ENCODE data around the gene TRAIP. TPM values are rescaled to one million over a fixed set of nuclear protein-coding genes. Genes with fewer than 3 reads are reported as not detected.

The TRAIP gene
- polyA plus RNA-seq, 4 donors: 7.6 to 11.8 (median 10.9) TPM

DNA sequence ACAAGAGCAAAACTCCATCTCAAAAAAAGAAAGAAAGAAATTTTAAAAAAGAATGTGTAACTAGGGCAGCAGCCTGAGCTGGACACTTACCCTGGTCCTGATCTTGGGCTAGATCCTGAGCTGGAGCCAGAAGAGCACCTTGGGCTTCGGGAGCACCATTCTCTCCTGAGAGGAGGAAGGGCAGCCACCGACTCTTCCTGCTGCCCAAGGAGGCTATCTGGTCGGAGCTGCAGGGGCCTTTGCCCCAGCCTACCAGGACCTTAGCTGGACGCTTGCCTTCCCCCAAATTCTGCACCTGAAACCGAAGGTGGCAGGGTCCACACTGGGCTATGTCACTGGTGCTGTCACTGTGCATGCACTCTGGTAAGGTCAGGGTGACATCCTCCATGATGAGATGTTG lies 20.2 kb upstream of the TRAIP start:
- DNase-seq (ENCODE audit: low read depth in 4 of 4, low spot score in 3 of 4): no peak

- no peak for DNase-seq (ENCODE audit: low read depth in 4 of 4, low spot score in 3 of 4)
These were observed 17.3 kb upstream of the TRAIP start for GRCh38 chr3:49873623-49874022.

- DNase-seq (ENCODE audit: low read depth in 4 of 4, low spot score in 3 of 4): no peak
These were observed 16.5 kb upstream of the TRAIP start for GRCh38 chr3:49872801-49873281.

GRCh38 chr3:49871531-49872153 lies 15.3 kb upstream of the TRAIP start:
- no peak for DNase-seq (ENCODE audit: low read depth in 4 of 4, low spot score in 3 of 4)

- no peak for DNase-seq (ENCODE audit: low read depth in 4 of 4, low spot score in 3 of 4)
These were observed 13.3 kb upstream of the TRAIP start, which contains the start of gene CAMKV for GRCh38 chr3:49869525-49870126. TSS of gene CAMKV (minus strand) at chr3:49869906. CDS start at chr3:49862388, 7,518 bp downstream.

DNA sequence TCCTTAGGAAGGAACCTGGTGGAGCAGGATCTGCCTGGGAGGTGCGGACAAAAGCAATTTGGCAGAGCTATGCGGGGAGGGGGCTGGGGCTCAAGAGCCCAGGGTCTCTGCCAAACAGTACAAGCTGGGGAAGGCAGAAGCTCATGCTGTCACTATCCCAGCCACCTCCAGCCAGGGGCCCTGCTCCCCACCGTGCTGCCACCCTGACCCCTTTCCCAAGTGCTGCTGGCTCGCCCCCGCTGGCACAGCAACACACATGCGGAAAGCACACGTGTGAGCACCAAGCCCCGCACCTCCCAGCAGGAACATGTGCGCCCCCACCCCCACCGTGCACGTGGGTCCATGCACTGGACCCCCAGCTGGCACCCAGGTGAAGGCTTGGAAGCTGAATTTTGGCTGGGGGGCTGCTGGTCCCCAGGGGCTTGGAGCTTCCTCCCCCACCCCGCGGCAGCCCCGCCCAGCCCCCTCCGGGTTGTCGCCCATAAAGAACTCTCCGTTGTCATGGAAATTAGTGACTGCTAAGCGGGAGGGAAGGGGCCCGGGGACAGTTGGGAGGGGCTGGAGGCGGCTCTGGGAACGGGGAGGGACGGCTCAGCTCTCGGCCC lies 12.6 kb upstream of the TRAIP start:
- no peak for DNase-seq (ENCODE audit: low read depth in 4 of 4, low spot score in 3 of 4)

- DNase-seq (ENCODE audit: low read depth in 4 of 4, low spot score in 3 of 4): peak in 2 of 4 donors; percentile 27 to 36
These were observed 11.5 kb upstream of the TRAIP start for GRCh38 chr3:49867871-49868321.

GRCh38 chr3:49867400-49867799 lies 11.0 kb upstream of the TRAIP start:
- no peak for DNase-seq (ENCODE audit: low read depth in 4 of 4, low spot score in 3 of 4)

DNA sequence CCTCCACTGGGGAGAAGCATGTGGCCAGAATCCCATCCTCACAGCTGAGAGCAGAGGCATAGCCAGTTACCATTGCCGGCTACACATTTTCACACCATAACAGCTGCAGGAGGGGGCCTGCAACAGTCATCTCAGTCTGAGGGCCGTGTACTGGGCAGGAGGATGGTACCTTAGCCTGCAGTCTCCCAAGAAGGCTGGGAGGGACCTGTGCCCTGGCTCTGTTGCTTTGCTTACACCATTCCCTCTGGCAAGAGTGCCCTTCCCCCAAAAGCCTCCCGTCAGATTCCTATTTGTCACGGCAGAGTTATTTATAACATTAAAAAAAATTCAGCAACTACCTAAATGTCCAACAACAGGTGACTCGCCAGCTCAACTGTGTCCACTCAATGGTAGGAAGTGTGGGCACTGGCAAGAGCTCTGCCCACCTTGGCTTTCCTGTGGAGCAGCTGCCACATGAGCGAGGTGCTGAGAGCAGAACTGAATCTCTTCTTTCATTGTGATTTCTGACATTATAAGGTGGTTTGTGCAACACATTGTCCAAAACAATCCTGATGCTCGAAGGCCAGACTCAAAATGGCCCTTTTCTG lies 8.9 kb upstream of the TRAIP start:
- DNase-seq (ENCODE audit: low read depth in 4 of 4, low spot score in 3 of 4): no peak

DNA sequence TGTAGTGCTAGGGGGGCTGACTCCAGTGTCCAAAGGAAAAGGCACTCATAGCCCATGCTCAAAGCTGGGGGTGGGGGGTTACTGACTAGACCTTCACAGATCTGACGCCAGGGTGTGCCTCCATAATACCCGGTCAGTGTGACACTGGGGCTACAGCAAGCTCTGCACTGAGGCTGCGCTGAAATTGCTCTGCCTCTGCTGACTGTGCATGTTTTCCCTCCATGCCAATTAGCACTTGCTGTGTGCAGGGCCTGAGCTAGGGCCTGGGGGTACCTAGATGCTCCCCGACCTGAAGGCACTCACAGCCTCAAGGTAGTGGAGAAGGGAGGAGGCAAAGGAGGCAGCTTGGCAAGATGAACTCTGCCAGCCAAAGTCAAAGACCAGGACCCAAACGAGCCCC lies 8.1 kb upstream of the TRAIP start:
- no peak for DNase-seq (ENCODE audit: low read depth in 4 of 4, low spot score in 3 of 4)

DNA sequence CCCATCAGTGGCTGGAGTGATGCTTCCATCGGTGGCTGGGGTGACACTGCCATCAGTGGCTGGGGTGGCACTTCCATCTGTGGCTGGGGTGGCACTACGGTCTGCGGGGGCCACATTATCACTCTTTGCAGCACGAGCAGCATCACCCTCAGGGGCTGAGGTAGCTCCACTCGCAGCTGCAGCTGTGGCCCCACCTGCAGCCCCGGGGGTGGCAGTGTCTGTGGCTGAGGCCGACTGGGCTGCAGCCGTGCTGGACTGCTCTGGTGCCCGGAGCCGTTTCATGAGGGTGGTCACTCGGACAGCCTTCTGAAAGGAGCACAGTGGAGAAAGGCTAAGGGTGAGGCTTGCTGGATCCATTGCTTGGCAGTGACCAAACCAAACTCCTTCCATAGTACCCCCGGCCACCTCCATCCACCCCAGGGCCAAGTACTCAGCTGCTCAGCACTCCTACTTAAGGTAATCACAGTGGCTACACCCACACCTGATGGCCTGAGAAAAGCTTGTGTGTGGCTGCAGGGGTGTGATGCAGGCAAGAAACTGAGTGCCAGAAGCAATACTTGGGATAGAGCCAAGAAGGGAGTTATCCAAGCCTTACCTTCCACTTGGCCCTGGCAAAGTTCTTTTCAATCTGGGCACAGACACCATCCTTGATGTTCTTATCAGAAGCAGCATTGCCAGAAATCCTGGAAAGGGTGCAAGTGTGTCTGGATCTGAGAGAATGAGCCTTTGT lies 3.4 kb upstream of the TRAIP start:
- no peak for DNase-seq (ENCODE audit: low read depth in 4 of 4, low spot score in 3 of 4)

DNA sequence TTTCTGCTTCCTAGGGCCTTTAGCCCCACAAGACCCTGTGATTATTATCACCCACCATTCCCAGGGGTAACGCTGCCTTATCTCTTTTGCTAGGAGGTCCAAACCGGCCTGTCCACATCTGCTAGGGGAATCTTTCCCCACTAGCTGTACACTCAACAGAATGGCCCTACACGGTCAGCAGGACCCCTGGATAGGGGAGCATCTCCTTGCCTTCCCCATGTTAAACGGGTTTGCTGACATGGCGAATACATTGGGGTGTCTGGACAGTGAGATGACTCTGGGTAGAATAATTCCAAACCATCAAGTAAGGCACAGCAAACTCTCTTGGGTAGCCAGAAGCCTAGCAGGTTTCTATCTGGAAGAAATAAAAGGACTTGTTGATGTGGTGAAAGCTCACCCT lies 702 bp downstream of the TRAIP start:
- DNase-seq (ENCODE audit: low read depth in 4 of 4, low spot score in 3 of 4): no peak

GRCh38 chr3:49845694-49846093 lies 10.7 kb downstream of the TRAIP start:
- DNase-seq (ENCODE audit: low read depth in 4 of 4, low spot score in 3 of 4): no peak

DNA sequence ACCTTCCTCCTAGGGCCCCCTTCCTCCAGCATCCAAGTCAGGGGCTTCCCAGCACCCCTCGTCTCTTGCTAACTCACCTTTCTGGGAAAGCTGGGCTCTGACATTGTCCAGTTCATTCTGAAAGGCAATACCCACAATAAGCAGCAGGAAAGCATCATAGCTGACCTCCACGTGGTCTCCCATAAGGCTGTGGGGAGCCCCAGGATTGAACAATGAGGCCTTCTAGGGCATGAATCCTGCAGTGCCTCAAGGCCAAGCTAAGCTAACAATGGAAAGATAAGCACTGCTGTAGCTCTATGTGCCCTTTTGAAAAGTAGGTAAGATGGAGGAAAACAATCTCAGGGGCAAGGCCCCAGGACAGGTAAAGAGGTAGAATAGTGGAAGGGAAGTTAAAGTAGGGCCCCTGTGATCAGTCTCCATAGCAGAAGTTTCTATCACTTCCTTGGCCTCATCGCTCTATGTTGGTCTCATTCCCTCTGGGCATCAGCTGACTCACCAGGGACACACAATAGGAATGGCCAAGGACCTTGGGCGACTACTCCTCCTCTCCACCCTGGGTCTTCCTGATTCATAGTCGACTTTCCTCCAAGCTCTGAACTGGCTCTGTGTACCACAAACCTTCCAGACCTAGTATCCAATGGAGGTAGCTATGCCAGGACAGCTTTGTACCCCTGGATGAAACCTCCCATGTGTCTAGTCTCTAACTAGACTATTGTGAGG lies 11.7 kb downstream of the TRAIP start:
- DNase-seq (ENCODE audit: low read depth in 4 of 4, low spot score in 3 of 4): no peak

DNA sequence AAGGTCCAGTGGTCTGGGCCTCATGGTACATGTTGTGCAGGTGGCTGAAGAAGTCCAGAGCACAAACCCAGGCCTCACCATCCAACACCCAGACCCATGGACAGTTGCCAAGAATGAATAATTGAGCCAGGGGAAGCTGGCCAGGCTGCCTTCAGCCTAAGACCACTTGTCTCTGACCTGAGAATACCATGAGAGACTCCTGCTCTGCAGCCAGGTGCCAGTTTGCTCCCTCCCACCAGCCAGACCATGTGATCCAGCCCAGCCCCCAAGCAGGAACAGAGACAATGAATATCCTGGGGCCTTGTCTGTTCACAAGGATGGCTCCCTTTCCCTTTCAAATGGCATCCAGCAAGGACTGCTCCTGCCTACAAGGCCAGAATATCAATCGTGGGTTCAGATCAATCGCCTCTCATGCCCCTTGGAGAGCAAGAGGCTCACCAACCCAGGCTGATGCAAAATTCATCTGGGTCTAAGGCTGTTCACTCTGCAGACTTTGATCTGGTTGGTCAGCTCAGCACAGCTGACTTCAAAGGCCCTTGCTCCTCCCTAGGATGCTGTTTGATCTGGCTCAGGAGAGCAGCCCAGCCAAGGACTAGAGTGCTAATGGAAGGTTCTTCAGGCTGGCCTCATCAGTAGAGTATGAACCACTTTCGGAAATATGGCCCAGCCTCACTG lies 13.4 kb downstream of the TRAIP start:
- DNase-seq (ENCODE audit: low read depth in 4 of 4, low spot score in 3 of 4): no peak

DNA sequence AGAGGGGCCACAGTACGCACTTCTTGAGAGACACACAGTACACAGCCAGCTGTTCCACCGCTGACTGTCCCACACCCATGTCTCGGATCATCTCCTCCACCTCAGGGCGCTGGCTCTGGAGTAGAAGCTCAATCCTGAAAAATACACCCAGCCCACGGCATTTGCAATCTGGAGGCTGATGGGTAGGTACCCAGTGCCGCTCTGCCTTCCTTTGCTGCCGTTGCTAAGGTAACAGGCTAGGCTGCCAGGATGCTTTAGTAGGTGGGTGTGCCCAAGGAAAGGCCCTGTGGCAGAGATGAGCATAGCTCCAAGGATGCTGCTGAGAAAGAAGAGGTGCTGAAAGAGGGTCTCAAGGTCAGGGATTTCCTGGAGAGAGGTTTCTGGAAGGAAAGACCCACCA lies 14.6 kb downstream of the TRAIP start:
- DNase-seq (ENCODE audit: low read depth in 4 of 4, low spot score in 3 of 4): no peak

DNA sequence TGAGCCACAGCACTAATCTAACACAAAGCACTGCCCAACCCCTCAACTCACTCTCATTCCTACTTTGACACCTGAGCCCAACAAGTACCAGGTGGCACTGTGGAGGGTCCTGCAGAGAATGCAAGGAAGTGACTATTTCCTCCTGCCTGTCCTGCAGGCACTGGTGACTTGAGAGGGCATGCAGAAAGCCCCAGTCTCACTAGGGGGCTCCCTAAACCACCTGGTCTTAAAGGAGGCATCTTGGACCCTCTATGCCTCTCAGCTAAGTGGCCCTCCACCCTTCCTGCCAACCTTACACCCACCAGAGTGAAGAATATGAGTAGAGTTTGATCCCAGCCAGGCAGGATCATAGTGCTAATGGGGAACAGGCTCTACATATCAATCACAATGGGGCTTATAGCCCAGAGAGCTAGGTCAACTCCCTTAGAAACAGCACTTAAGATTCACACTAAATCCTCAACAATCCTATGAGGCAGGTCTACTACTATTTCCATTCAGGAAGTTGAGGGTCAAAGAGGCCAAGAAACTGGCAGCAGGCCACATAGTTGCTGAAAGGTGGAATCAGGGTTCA lies 15.2 kb downstream of the TRAIP start:
- no peak for DNase-seq (ENCODE audit: low read depth in 4 of 4, low spot score in 3 of 4)

DNA sequence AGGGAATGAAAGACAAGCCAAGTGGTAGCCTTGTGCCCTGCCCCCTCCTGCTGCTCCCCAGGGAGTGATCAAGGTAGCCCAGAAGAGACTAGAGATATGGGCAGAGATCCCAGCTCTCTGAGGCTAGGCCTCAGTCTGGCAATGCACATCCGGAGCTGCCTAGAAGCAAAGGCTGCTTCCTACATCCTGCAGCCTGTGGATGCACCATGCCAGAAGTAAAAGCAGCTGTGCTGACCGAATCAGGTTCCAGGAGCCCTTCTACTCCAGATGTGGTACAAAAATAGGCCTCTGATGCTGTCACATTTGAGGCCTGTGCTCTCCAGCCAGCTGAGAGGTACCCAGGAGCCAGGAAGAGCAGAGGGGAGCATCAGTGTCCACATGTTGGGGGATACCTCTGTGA lies 16.0 kb downstream of the TRAIP start:
- DNase-seq (ENCODE audit: low read depth in 4 of 4, low spot score in 3 of 4): no peak

DNA sequence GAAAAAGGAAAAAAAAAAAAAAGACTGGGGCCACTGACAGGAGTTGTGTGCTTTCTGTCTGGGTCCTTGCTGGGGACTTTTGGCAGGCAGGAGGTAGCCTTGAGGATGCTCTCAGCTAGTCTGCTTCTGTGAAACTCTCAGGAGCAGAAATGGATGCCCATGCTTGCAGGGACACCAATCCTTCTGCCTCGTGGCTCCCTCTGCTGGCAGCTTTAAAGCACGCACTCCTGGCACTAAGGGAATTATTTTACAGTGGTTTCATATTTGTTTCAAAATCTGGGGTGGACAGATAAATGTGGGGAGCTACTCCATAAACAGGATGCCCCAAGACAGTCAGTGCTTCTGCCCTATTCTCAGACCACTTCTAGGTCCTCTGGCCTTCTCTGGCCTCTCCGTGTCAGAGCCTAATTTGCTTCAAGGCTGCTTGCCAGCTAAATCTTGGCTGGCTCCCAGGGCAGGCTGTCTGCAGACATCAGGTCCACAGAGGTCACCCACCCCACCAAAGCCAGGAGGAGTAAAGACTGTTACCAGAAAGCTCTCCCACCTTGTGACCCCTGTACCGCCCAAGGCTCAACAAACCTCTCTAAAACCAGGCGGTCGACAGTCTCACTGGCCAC lies 17.1 kb downstream of the TRAIP start:
- DNase-seq (ENCODE audit: low read depth in 4 of 4, low spot score in 3 of 4): peak in 2 of 4 donors; percentile 62 to 64

Data from left renal pelvis (tissue), 4 donors.